Measurements from ENCODE around the gene QSOX2.

The QSOX2 gene

GRCh38 chr9:136172412-136173079, 73.1 kb downstream of the QSOX2 start:
- no peak for DNase-seq (ENCODE audit: low read depth)

GRCh38 chr9:136171801-136172411, 73.7 kb downstream of the QSOX2 start:
- no peak for DNase-seq (ENCODE audit: low read depth)

GRCh38 chr9:136171009-136171800, 74.4 kb downstream of the QSOX2 start:
- no peak for DNase-seq (ENCODE audit: low read depth)

- DNase-seq (ENCODE audit: low read depth): no peak
Observed at GRCh38 chr9:136170006-136170901, 75.4 kb downstream of the QSOX2 start.

GRCh38 chr9:136169495-136169894, 76.1 kb downstream of the QSOX2 start:
- DNase-seq (ENCODE audit: low read depth): no peak

- no peak for DNase-seq (ENCODE audit: low read depth)
Observed at GRCh38 chr9:136163248-136163850, 82.3 kb downstream of the QSOX2 start.

- no peak for DNase-seq (ENCODE audit: low read depth)
Observed at GRCh38 chr9:136160995-136161610, 84.5 kb downstream of the QSOX2 start.

GRCh38 chr9:136160381-136160841, 85.2 kb downstream of the QSOX2 start:
- DNase-seq (ENCODE audit: low read depth): no peak

- no peak for DNase-seq (ENCODE audit: low read depth)
Observed at GRCh38 chr9:136159851-136160250, 85.8 kb downstream of the QSOX2 start.

GRCh38 chr9:136157477-136158265, 87.9 kb downstream of the QSOX2 start:
- no peak for DNase-seq (ENCODE audit: low read depth)
